Endothelial cell (in vitro differentiated cells): ENCODE measurements around the gene METAP1D. TPM values are rescaled to one million over a fixed set of nuclear protein-coding genes. Genes with fewer than 3 reads are reported as not detected.
"Not testable (repeated sequence)": the region's sequence is repeated elsewhere in the genome, so short reads cannot be mapped to it uniquely, and the experiment has no call there.

Source experiments
- DNase-seq: peaks from one replicate; pipeline ENCODE4 v3.0.0; 2021; ENCODE audit warnings: low spot score
- H3K27ac Mint-ChIP-seq: one replicate; pipeline ENCODE4 v1.8.0; 2021; ENCODE audit warnings: mixed read lengths, inconsistent platforms; ENCODE audit not compliant: unreplicated experiment
- H3K27me3 Mint-ChIP-seq: one replicate; pipeline ENCODE4 v1.8.0; 2021; ENCODE audit warnings: mild to moderate bottlenecking, moderate library complexity, mixed read lengths, inconsistent platforms; ENCODE audit not compliant: unreplicated experiment
- H3K36me3 Mint-ChIP-seq: one replicate; pipeline ENCODE4 v1.8.0; 2021; ENCODE audit warnings: mild to moderate bottlenecking, low read depth, mixed read lengths, inconsistent platforms; ENCODE audit not compliant: unreplicated experiment
- H3K4me1 Mint-ChIP-seq: one replicate; pipeline ENCODE4 v1.8.0; 2021; ENCODE audit warnings: mild to moderate bottlenecking, mixed read lengths, inconsistent platforms; ENCODE audit not compliant: unreplicated experiment
- H3K4me3 Mint-ChIP-seq: one replicate; pipeline ENCODE4 v1.8.0; 2021; ENCODE audit warnings: mild to moderate bottlenecking, mixed read lengths, inconsistent platforms; ENCODE audit not compliant: unreplicated experiment
- H3K9me3 Mint-ChIP-seq: one replicate; pipeline ENCODE4 v1.8.0; 2021; ENCODE audit warnings: mixed read lengths, inconsistent platforms; ENCODE audit not compliant: unreplicated experiment
- CTCF ChIP-seq: fragments of 200-600 bp; sonication (generic); IDR thresholded peaks from one replicate; pipeline ENCODE4 v1.5.0; 2021; ENCODE audit warnings: antibody characterized with exemption; ENCODE audit not compliant: unreplicated experiment
- total RNA-seq: library from RNA; stranded (reverse); fragmentation: NEBNext Ultra II Directional; extraction: Animal tissue kit (Norgen Biotek cat#: 25700); gene quantifications from one replicate; pipeline ENCODE4 v1.2.1, GENCODE V29; 2021; ENCODE audit not compliant: unreplicated experiment

METAP1D gene
- total RNA-seq, 1 donor from 2014 or later = 3.6 TPM

- DNase-seq = no peak
- no peak for TF ChIP-seq CTCF
- H3K4me3 Mint-ChIP-seq = no peak overlapping the region
- peaks cover 5% of the 10 kb centered on the region for H3K36me3 Mint-ChIP-seq
- H3K9me3 Mint-ChIP-seq = no peaks in the 10 kb centered on the region
- peaks cover 1% of the 10 kb centered on the region for H3K27me3 Mint-ChIP-seq
- H3K4me1 Mint-ChIP-seq = peaks cover 4% of the 10 kb centered on the region
- H3K27ac Mint-ChIP-seq = no peak overlapping the region
Measured at GRCh38 chr2:171972329-171972982, 27.3 kb upstream of the METAP1D start.

GRCh38 chr2:171979103-171979502 is 20.6 kb upstream of the METAP1D start:
- H3K9me3 Mint-ChIP-seq = no peaks in the 10 kb centered on the region
- H3K36me3 Mint-ChIP-seq = peaks cover 4% of the 10 kb centered on the region
- TF ChIP-seq CTCF = no peak
- H3K27me3 Mint-ChIP-seq = no peaks in the 10 kb centered on the region
- H3K27ac Mint-ChIP-seq = no peak overlapping the region
- no peak for DNase-seq
- peaks cover 5% of the 10 kb centered on the region for H3K4me1 Mint-ChIP-seq
- H3K4me3 Mint-ChIP-seq = no peak overlapping the region

- H3K9me3 Mint-ChIP-seq, H3K36me3 Mint-ChIP-seq, DNase-seq, H3K27me3 Mint-ChIP-seq, H3K27ac Mint-ChIP-seq, H3K4me1 Mint-ChIP-seq: not testable (repeated sequence)
- peak overlapping the region; percentile 59 for H3K4me3 Mint-ChIP-seq
Measured at GRCh38 chr2:171983924-171984323, 15.8 kb upstream of the METAP1D start.

GRCh38 chr2:171985076-171985475 is 14.7 kb upstream of the METAP1D start:
- no peak for TF ChIP-seq CTCF
- DNase-seq = no peak
- Mint-ChIP-seq H3K36me3 (no peaks in the 10 kb centered on the region), H3K27ac (no peak overlapping the region), H3K4me1 (no peaks in the 10 kb centered on the region), H3K4me3 (no peak overlapping the region), H3K9me3 (no peaks in the 10 kb centered on the region), H3K27me3 (no peaks in the 10 kb centered on the region)

GRCh38 chr2:171986778-171987177 is 13.0 kb upstream of the METAP1D start:
- Mint-ChIP-seq H3K9me3 (no peaks in the 10 kb centered on the region), H3K27me3 (no peaks in the 10 kb centered on the region), H3K36me3 (no peaks in the 10 kb centered on the region), H3K4me1 (no peaks in the 10 kb centered on the region), H3K4me3 (no peak overlapping the region), H3K27ac (no peak overlapping the region)
- TF ChIP-seq CTCF = no peak
- no peak for DNase-seq
